ENCODE data around the gene MARS2. TPM values are rescaled to one million over a fixed set of nuclear protein-coding genes. Genes with fewer than 3 reads are reported as not detected.

Gene MARS2
- polyA plus RNA-seq, 2 of the 4 experiments (the other 2 are of a cell fraction): 9.0 to 10.9 TPM

DNA sequence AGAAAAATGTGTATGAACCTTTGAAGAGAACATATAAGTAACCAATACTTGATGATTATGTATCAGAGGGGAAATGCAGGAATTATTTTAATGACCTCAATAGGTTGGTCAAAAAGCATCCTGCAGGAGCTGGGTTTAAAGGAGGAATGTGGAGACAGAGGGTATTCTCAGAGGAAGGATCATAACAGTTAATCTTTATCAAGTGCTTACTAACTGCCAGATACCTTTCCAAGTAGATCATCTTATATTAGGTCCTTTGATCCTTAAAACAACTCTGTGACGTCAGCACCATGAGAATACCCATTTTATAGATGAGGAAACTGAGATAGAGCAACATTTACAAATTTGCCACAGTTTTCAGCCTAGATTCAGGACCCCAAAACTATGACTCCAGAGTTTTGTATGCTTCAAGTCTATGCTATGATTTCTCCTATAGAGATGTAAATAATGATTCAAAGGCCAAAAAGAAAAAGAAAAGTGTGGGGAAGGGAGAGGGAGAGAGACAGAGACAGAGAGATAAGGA lies 32.7 kb upstream of the MARS2 start:
- FAIRE-seq (no peak), DNase-seq (ENCODE audit: low read depth in 1 of 2, low spot score in 1 of 2) (no peak), ATAC-seq (no peak)
- no peak overlapping the region for H3K4me3 ChIP-seq
- no peaks in the 10 kb centered on the region for H3K4me1 ChIP-seq
- no peak overlapping the region for H3K27ac ChIP-seq
- CTCF ChIA-PET: no interaction called here
- 9% methylated on average over 1 of the region's 1 CpG for WGBS (ENCODE audit: missing lambda C conversion rate)
- H3K9me3 ChIP-seq: no peaks in the 10 kb centered on the region
- TF ChIP-seq KDM1A (IDR thresholded peaks at IDR 0.05; ENCODE audit: low read depth) (peak; percentile 29; the same call in 1 of the 2 replicates), CHD4 (IDR thresholded peaks at IDR 0.05; ENCODE audit: borderline replicate concordance) (no peak), HEYL (CRISPR knock-in tag; IDR thresholded peaks at IDR 0.05) (no peak)
- POLR2A ChIA-PET: no interaction called here
- H3K4me2 ChIP-seq: no peak overlapping the region

GRCh38 chr2:197673106-197673505 lies 32.1 kb upstream of the MARS2 start:
- H3K4me1 ChIP-seq: no peaks in the 10 kb centered on the region
- ChIA-PET POLR2A (no interaction called here), CTCF (no interaction called here)
- no peak; a peak in 1 of 6 replicates for ATAC-seq
- no peak overlapping the region for H3K27ac ChIP-seq
- 80% methylated on average over 5 of the region's 5 CpGs for WGBS (ENCODE audit: missing lambda C conversion rate)
- no peaks in the 10 kb centered on the region for H3K9me3 ChIP-seq
- H3K4me2 ChIP-seq: no peak overlapping the region
- no peak for DNase-seq (ENCODE audit: low read depth in 1 of 2, low spot score in 1 of 2)
- H3K4me3 ChIP-seq: no peak overlapping the region
- no peak for FAIRE-seq
- TF ChIP-seq ELK1 (IDR thresholded peaks at IDR 0.05; ENCODE audit: low read depth, low read length) (no peak), FOXS1 (CRISPR knock-in tag; IDR thresholded peaks at IDR 0.05) (no peak), HDAC2 (IDR thresholded peaks at IDR 0.05) (no peak), JUNB (IDR thresholded peaks at IDR 0.05) (no peak), HMGXB4 (CRISPR knock-in tag; IDR thresholded peaks at IDR 0.05; ENCODE audit: borderline replicate concordance) (no peak), CHD4 (IDR thresholded peaks at IDR 0.05; ENCODE audit: borderline replicate concordance) (no peak), MYC (IDR thresholded peaks at IDR 0.05; ENCODE audit: borderline replicate concordance, low read length) (no peak), HEYL (CRISPR knock-in tag; IDR thresholded peaks at IDR 0.05) (no peak), POLR2AphosphoS2 (conservative IDR thresholded peaks at IDR 0.05; ENCODE audit: low read length) (no peak), CTCF (IDR thresholded peaks at IDR 0.05) (no peak), FOSL2 (IDR thresholded peaks at IDR 0.05) (no peak), FOSL2 (CRISPR knock-in tag; IDR thresholded peaks at IDR 0.05) (no peak)

DNA sequence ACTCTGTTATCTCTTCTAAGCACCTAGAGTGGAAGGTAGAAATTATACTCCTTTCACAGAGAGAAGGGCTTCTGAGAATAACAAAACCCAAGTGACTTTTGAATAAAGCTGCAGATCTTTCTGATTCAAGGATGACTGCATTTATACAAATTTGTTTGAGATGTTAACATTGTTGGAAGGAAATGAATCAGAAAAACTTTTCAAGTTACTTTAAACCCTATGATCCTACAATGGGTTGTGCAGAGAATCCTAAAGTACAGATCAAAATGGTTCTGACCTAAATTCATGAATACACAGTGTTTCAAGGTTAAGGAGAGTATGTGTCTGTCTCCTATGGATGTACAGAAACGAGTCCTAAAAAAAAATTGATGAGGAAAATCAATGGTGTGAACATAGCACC lies 31.6 kb upstream of the MARS2 start:
- 21% methylated on average over 1 of the region's 1 CpG for WGBS (ENCODE audit: missing lambda C conversion rate)
- FAIRE-seq: no peak
- no peak for DNase-seq (ENCODE audit: low read depth in 1 of 2, low spot score in 1 of 2)
- Histone ChIP-seq H3K4me1 (no peaks in the 10 kb centered on the region), H3K4me2 (no peak overlapping the region), H3K27ac (no peak overlapping the region), H3K4me3 (no peak overlapping the region), H3K9me3 (no peaks in the 10 kb centered on the region)
- ATAC-seq: no peak
- POLR2A ChIA-PET: no interaction called here
- CTCF ChIA-PET: no interaction called here
- TF ChIP-seq RNF2 (IDR thresholded peaks at IDR 0.05; ENCODE audit: borderline replicate concordance, low read depth) (no peak), HMGXB4 (CRISPR knock-in tag; IDR thresholded peaks at IDR 0.05; ENCODE audit: borderline replicate concordance) (no peak), CBX2 (IDR thresholded peaks at IDR 0.05; ENCODE audit: borderline replicate concordance, low read depth) (no peak), CBX8 (IDR thresholded peaks at IDR 0.05) (no peak), HEYL (CRISPR knock-in tag; IDR thresholded peaks at IDR 0.05) (no peak), ZNF302 (CRISPR knock-in tag; IDR thresholded peaks at IDR 0.05) (no peak), ZC3H11A (IDR thresholded peaks at IDR 0.05) (no peak), TFCP2L1 (CRISPR knock-in tag; IDR thresholded peaks at IDR 0.05) (no peak)
